Erythroblast (primary cell): ENCODE data around the gene HMGXB3.

Source experiments
- GATA1 ChIP-seq: IDR thresholded peaks from 2 replicates; pipeline ENCODE4 v1.6.1; 2011; ENCODE audit warnings: low read depth, mild to moderate bottlenecking, control low read depth, low read length, moderate library complexity
- POLR2A ChIP-seq: IDR thresholded peaks from 2 replicates; pipeline ENCODE4 v1.6.1; 2011; ENCODE audit warnings: mild to moderate bottlenecking, low read length

DNA sequence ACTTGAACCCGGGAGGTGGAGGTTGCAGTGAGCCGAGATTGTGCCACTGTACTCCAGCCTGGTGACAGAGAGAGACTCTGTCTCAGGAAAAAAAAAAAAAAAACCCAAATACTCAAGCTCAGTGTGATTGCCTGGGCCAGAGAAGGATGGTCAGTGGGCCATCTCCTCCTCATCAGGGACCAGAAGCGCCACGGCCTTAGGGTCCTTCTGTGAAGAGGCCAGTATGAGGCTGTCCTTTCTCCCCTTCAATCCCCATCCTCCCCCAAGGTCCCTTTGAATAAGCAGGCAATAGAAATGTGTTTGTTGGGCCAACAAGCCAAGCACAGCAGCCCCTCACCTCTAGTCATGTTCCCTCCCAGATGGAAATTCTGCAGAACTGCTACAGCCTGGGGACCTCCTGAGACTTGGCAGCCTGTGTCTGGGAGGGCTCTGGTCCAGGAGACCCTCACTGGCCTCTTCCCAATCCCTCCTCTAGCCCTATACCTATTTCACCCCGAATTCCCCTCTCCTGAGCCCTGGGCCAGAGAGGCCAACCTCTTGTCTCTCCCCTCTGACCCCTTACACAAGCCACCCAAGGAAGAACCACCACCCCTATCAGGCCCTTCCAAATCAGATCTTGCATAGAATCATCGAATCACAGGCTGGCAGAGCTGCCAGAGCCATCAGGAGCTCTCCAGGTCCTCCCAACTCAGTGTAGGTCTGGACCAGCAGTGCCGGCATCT lies 84.8 kb downstream of the HMGXB3 start:
- no peak for TF ChIP-seq POLR2A
- no peak for TF ChIP-seq GATA1
